H1 (cell line): Measurements from ENCODE around the gene KCNC1. TPM values are rescaled to one million over a fixed set of nuclear protein-coding genes. Genes with fewer than 3 reads are reported as not detected.
A peak's percentile ranks its signal among the peaks of the same experiment; 100 is the strongest.

ENCODE experiments used
- CHD2 ChIP-seq: IDR thresholded peaks from 2 replicates; pipeline ENCODE4 v1.6.1; 2012; ENCODE audit warnings: low read length, improper control_type of control experiment
- HDAC6 ChIP-seq: IDR thresholded peaks from one replicate; pipeline ENCODE4 v1.7.1; 2012; ENCODE audit warnings: low read depth, mild to moderate bottlenecking, inconsistent platforms, low read length, moderate library complexity
- JUND ChIP-seq: IDR thresholded peaks from 2 replicates; pipeline ENCODE4 v1.6.1; 2011; ENCODE audit warnings: mild to moderate bottlenecking, improper control_type of control experiment, low read length
- PHF8 ChIP-seq: fragments of 200-600 bp; sonication (generic); conservative IDR thresholded peaks from 2 replicates; pipeline ENCODE4 v1.7.1; 2012; ENCODE audit warnings: low read depth, mild to moderate bottlenecking, inconsistent platforms, low read length, moderate library complexity
- SAP30 ChIP-seq: fragments of 300-600 bp; sonication (generic); IDR thresholded peaks from 2 replicates; pipeline ENCODE4 v1.7.1; 2012; ENCODE audit warnings: low read length, moderate library complexity, mild to moderate bottlenecking, inconsistent platforms; ENCODE audit not compliant: insufficient read depth, insufficient replicate concordance
- SP1 ChIP-seq: IDR thresholded peaks from 2 replicates; pipeline ENCODE4 v1.6.1; 2011; ENCODE audit warnings: low read depth, low read length
- polyA plus RNA-seq, 7 experiments: library from polyadenylated mRNA; depleted of rRNA in 3 of 7; stranded (reverse) in 5 of 7; unstranded in 2 of 7; fragments of >200 nt in 5 of 7; fragments of 200-250 nt in 2 of 7; gene quantifications; 1 replicate in 5 of 7; 2 replicates in 1 of 7; 4 replicates in 1 of 7; pipeline versions ENCODE4 v1.2.1 to v1.2.3, GENCODE V29; 2011 to 2013; ENCODE audit warnings: missing spikeins in 2 of 7, mixed read lengths in 2 of 7
- total RNA-seq: library from RNA; stranded (reverse); fragmentation: NEBNext Ultra II Directional; extraction: Animal tissue kit (Norgen Biotek cat#: 25700); gene quantifications from 2 replicates; pipeline ENCODE4 v1.2.1, GENCODE V29; 2021
- TF ChIP-seq, protein P1 (sequence below), 3 experiments: IDR thresholded peaks; 1 replicate in 2 of 3; 2 replicates in 1 of 3; pipeline versions ENCODE4 v1.5.1 to v1.6.1; 2011; ENCODE audit warnings: low read length in 3 of 3, mild to moderate bottlenecking in 3 of 3, inconsistent platforms in 2 of 3, low read depth in 1 of 3, moderate library complexity in 1 of 3; ENCODE audit not compliant: insufficient read depth in 1 of 3; ENCODE audit errors: control extremely low read depth in 1 of 3

KCNC1 gene
- total and polyA plus RNA-seq, 2 of the 8 experiments (the other 6 are each of a cell fraction or from before 2014, with no cell fraction given), result 0.11 to 0.26 TPM

DNA sequence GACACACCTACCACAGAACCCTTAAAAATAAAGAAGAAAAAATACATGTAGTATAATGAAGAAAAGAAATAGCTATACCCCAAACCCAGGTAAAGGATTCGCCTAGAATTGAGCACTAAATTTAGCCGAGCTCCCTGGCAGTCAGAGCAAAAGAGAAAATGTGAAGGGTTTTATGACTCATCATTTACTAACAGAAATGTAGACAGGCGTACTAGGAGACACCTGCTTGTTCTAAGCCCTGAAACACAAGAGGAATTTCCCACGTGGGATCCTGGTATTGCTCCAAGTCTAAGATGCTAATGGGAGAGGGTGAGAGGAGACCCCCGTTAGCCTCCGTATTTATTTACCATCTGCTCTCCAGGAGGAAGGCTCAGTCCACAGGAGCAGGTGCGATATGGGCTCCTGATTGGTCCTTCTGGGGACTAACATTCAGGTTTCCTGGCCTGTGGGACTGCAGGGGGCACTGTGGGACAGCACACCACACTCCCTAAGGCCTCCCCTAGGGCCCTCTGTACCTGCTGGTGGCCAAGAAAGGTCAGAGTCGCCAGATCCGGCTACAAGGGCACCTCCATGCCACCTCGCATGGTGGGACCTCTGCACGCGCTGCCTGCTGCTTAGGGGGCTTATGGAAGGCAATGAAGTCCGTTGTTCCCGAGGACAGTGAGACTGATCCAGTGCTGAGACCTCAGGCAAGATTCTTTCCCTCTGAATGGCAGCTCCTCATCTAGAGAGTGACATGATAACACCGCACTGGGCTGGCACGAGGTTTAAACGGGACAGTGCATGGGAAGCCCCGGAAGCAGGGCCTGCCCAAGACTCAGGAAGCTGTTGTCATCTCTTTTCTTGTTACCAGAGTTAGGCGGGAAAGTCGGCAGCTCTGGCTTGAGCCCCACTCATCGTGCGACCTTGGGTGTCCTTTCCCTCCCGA lies 25.8 kb downstream of the KCNC1 start (continued):
- TF ChIP-seq PHF8 (no peak), JUND (0 out of 2 replicates have a peak, but pooled peaks have one; percentile 12), SP1 (no peak), SAP30 (no peak), CHD2 (0 out of 2 replicates have a peak, but pooled peaks have one; percentile 18), HDAC6 (no peak)
- TF ChIP-seq, protein P1, sequence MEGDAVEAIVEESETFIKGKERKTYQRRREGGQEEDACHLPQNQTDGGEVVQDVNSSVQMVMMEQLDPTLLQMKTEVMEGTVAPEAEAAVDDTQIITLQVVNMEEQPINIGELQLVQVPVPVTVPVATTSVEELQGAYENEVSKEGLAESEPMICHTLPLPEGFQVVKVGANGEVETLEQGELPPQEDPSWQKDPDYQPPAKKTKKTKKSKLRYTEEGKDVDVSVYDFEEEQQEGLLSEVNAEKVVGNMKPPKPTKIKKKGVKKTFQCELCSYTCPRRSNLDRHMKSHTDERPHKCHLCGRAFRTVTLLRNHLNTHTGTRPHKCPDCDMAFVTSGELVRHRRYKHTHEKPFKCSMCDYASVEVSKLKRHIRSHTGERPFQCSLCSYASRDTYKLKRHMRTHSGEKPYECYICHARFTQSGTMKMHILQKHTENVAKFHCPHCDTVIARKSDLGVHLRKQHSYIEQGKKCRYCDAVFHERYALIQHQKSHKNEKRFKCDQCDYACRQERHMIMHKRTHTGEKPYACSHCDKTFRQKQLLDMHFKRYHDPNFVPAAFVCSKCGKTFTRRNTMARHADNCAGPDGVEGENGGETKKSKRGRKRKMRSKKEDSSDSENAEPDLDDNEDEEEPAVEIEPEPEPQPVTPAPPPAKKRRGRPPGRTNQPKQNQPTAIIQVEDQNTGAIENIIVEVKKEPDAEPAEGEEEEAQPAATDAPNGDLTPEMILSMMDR (IDR thresholded peaks at IDR 0.05; ENCODE audit: control extremely low read depth in 1 of 3, insufficient read depth in 1 of 3, low read depth in 1 of 3, low read length in 3 of 3), result peak; percentile 89 to 97 (median 91)
